HG02884 (cell line): ENCODE results near the gene MILR1.

Source experiments
- ATAC-seq: cut with Tn5 transposase; IDR thresholded peaks from one replicate; pipeline ENCODE4 v1.9.1; 2021; ENCODE audit warnings: mild to moderate bottlenecking, moderate library complexity; ENCODE audit not compliant: unreplicated experiment

Gene MILR1

DNA sequence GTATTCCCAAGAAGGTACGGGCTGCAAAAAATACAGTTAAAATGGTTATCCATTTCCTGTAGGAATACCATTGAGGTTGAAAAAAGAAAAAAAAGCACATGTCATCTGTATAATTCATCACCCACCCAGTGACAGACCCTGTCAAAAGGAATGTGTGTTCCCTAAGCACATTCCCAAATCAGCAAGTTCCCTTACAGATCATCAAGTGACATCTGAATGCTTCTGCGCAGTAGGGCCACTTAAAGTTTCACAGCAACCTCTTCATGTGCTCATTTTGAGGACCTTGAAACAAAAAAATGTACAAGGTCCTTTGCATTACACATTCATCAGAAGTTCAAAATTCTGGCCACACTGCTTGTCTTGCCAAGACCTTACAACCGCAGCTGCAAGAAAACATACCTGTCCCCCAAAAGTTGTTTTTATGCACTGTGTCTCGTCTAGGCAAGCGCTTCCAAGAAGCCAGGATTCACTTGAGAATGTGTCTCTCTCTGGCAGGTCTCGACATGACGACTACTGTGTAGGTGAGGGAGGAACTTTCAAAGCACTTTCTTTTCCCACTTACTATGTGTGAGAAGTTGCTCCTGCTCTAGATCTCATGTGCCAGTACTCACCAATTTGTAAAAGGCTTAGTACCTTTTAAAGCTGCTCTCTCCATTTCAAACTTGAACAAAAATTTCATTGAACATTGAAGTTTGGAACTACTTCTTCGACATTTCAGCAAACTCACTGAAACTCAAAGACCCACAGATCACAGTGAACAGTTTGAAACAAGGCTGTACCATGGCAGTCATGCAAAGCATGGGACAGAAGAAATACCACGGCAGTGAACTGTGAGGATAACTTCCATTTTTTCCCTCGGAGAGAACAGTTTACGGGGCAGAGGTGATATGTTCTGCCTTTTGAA is 52.2 kb downstream of the MILR1 start:
- no peak for ATAC-seq

DNA sequence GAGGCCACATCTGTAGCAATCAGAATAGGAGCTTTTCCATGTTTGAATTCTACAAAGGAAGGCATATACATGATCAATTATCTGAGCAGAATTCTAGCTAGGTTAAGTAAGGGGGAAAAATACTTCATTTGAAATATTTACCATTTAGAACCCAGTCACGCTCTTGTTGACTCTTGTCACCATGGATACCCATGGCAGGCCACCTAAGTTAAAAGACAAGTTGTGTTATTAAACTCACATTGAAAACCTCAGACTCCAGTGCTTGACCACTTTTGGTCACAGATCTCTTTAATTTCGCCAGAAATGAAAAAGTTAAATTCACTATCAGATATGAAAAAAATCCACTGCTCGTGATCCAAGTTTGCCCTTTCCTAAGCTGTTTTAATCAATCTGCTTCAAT is 53.1 kb downstream of the MILR1 start:
- no peak for ATAC-seq

DNA sequence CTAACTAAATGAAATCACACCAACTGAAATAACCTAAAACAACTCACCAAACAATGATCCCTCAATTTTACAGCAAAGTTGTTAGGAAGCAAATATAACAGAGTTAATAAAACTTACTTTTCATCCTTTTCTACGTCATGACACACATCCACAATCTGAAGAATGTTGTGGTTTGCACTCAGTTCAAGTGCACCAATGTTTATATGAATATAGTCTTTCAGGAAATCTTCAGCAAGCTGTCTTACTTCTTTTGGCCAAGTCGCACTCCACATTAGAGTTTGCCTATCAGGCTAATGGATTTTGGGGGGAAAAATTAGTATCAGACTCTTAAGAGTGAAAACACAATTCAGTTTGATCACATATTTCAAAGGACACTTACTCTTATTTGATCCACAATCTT is 53.9 kb downstream of the MILR1 start:
- ATAC-seq = no peak

GRCh38 chr17:64503341-64503740 is 54.4 kb downstream of the MILR1 start:
- ATAC-seq = no peak

GRCh38 chr17:64503821-64504768 is 55.2 kb downstream of the MILR1 start:
- ATAC-seq = no peak

- no peak for ATAC-seq
These were observed 55.9 kb downstream of the MILR1 start for GRCh38 chr17:64504769-64505339.

- ATAC-seq = no peak
These were observed 56.7 kb downstream of the MILR1 start for GRCh38 chr17:64505340-64506200.

GRCh38 chr17:64506201-64506575 is 57.3 kb downstream of the MILR1 start, which contains the start of gene DDX5:
TSS of gene DDX5 (minus strand) at chr17:64506289. CDS start at chr17:64506119, 170 bp downstream.
- ATAC-seq = peak; percentile 52

DNA sequence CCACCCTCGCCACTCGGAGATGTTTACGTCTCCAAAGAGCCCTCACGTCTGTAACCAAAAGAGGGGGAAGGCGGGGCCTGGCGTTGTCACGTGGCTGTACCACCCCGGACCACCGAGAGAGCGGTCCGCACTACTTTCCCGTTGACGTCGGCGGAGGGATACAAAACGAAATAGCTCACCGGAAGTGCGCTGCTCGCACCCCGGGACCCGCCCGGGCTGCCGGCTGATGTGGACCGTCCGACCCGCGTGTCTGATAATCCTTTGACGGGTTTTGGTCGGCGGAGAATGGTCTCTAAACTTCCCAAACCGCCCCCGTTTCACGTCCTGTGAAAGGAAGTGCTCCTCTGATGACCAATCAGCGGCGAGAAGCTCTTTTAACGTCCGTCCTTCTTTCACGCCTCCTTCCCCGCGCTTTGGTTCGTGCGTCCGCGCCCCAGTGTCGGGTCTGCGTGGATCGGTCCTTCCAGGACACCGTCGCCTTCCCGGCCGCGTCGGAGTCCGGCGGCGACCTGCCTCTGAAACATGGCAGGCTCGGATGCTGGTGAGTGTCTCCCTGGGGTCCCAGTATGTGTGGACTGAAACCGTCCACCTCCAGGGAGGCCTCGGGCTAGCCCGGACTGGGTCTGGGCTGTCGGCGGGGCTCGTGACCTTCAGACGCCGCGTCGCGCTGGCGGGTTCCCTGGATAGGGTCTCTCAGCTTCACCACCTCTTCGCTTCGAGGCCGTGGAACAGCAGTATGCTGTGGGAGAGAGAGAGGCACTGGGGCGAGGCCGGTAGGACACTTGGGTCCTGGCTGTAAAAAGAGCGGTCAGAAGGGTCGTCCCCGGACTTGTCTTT is 57.9 kb downstream of the MILR1 start, which contains the start of gene CEP95:
CEP95 (plus strand) TSS at position 402 of the 837 bp plus-strand sequence; CDS start at position 523, 121 bp downstream.
- ATAC-seq = peak; percentile 53

GRCh38 chr17:64507413-64507782 is 58.5 kb downstream of the MILR1 start:
- ATAC-seq = no peak

DNA sequence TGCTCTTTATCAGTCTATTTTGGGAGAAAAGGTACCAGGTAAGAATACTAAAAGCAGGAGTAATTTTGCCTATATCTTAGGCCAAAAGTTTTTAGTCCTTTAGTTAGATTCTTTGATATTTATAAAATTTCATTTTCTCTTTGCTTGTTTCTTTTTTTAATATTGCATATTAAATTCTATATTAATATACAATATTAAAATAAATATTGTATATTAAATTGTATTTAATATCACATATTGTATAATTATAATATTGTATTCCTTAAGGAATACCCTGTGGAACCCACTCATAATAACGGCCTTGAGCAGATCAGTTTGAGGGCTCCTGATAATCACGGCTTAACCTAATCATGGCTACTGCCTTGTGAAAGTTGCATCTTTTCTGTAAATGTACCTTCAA is 59.8 kb downstream of the MILR1 start:
- no peak for ATAC-seq

DNA sequence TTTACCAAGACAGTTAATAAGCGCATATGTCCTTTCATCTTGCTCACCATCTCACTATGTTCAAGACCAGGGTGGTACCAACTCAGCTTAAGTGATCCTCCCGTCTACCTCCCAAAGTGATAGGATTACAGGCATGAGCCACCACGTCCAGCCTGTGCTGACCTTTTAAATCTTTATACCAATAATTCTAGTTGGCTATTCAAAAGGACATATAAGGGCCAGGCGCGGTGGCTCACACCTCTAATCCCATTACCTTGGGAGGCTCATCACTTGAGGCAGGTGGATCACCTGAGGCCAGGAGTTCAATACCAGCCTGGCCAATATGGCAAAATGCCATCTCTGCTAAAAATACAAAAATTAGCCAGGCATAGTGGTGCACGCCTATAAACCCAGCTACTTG is 60.3 kb downstream of the MILR1 start:
- no peak for ATAC-seq

GRCh38 chr17:64515419-64515818 is 66.5 kb downstream of the MILR1 start:
- ATAC-seq = no peak

DNA sequence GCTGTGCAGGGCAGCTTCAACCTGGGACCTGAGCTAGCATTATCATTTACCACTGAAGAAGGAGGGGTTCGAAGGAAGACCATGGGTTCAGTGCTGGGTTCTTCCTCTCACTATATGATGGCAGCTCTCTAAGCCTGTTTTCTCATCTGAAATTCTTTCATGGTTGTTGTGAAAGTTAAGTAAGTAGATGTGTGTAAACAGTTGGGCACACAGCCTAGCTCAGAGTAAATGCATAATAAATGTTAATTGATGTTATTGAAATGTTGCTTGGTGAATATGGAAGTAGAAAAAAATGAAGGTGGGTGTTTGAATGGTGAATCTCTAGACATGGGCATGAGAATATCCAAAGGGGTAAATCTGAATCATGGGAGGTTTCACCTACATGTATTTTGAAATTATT is 66.9 kb downstream of the MILR1 start:
- no peak for ATAC-seq
